MM.1S (cell line): ENCODE results near the gene PLXND1.

Source experiments
- DNase-seq: peaks from one replicate; pipeline ENCODE4 v3.0.0-alpha.2; 2015
- H2AFZ ChIP-seq: fragments of 300-600 bp; sonication (generic); 2 replicates; pipeline ENCODE4 v1.6.0; 2016; ENCODE audit warnings: antibody characterized with exemption, low read length
- H3F3A ChIP-seq: fragments of 300-600 bp; sonication (generic); 2 replicates; pipeline ENCODE4 v1.6.1; 2016; ENCODE audit warnings: mild to moderate bottlenecking, antibody characterized with exemption, low read length, moderate library complexity, mixed read lengths; ENCODE audit not compliant: insufficient read depth
- H3K27ac ChIP-seq: fragments of 300-600 bp; sonication (generic); 2 replicates; pipeline ENCODE4 v1.5.1; 2016; ENCODE audit warnings: mild to moderate bottlenecking, low read length
- H3K27me3 ChIP-seq: fragments of 300-600 bp; sonication (generic); replicated peaks from 2 replicates; pipeline ENCODE4 v1.6.0; 2016; ENCODE audit warnings: low read length; ENCODE audit not compliant: insufficient read depth
- H3K36me3 ChIP-seq: fragments of 300-600 bp; sonication (generic); replicated peaks from 2 replicates; pipeline ENCODE4 v1.6.1; 2016; ENCODE audit warnings: mild to moderate bottlenecking, low read length, mixed read lengths; ENCODE audit not compliant: insufficient read depth
- H3K4me1 ChIP-seq: fragments of 300-600 bp; sonication (generic); 2 replicates; pipeline ENCODE4 v1.6.1; 2016; ENCODE audit warnings: low read length, mixed read lengths
- H3K4me2 ChIP-seq: fragments of 300-600 bp; sonication (generic); 2 replicates; pipeline ENCODE4 v1.6.0; 2016; ENCODE audit warnings: low read depth, low read length
- H3K4me3 ChIP-seq: fragments of 300-600 bp; sonication (generic); 2 replicates; pipeline ENCODE4 v1.5.1; 2016; ENCODE audit warnings: low read length, mixed read lengths
- H3K79me2 ChIP-seq: fragments of 300-600 bp; sonication (generic); 2 replicates; pipeline ENCODE4 v1.6.1; 2016; ENCODE audit warnings: mixed run types, low read length, mixed read lengths
- H3K9ac ChIP-seq: fragments of 300-600 bp; sonication (generic); 2 replicates; pipeline ENCODE4 v1.6.1; 2016; ENCODE audit warnings: low read length, mixed read lengths
- H3K9me2 ChIP-seq: fragments of 300-600 bp; sonication (generic); replicated peaks from 2 replicates; pipeline ENCODE4 v1.6.1; 2016; ENCODE audit warnings: mild to moderate bottlenecking, low read length, mixed read lengths; ENCODE audit not compliant: insufficient read depth
- H3K9me3 ChIP-seq: fragments of 300-600 bp; sonication (generic); replicated peaks from 2 replicates; pipeline ENCODE4 v1.6.1; 2016; ENCODE audit warnings: mild to moderate bottlenecking, low read length, mixed read lengths; ENCODE audit not compliant: insufficient read depth
- H4K20me1 ChIP-seq: fragments of 300-600 bp; sonication (generic); 2 replicates; pipeline ENCODE4 v1.6.1; 2016; ENCODE audit warnings: mild to moderate bottlenecking, low read length, moderate library complexity, mixed read lengths; ENCODE audit not compliant: insufficient read depth
- CTCF ChIP-seq: fragments of 300-600 bp; sonication (generic); IDR thresholded peaks from 2 replicates; pipeline ENCODE4 v1.5.1; 2016; ENCODE audit warnings: antibody characterized with exemption, low read length, mixed read lengths
- EZH2 ChIP-seq: fragments of 300-600 bp; sonication (generic); optimal IDR thresholded peaks from 2 replicates; pipeline ENCODE3; 2017; ENCODE audit warnings: low read depth, mild to moderate bottlenecking, antibody characterized with exemption, low read length, mixed read lengths
- EZH2phosphoT487 ChIP-seq: fragments of 300-600 bp; sonication (generic); IDR thresholded peaks from 2 replicates; pipeline ENCODE4 v1.6.1; 2018; ENCODE audit warnings: antibody characterized with exemption, low read length

Gene PLXND1

GRCh38 chr3:129554356-129555152 lies 51.9 kb downstream of the PLXND1 start:
- H3K27ac ChIP-seq: no peak overlapping the region
- no peaks in the 10 kb centered on the region for H3K9me3 ChIP-seq
- no peak overlapping the region for H3K9ac ChIP-seq
- no peaks in the 10 kb centered on the region for H3K79me2 ChIP-seq
- no peaks in the 10 kb centered on the region for H3K9me2 ChIP-seq
- H3K4me1 ChIP-seq: peaks cover 7% of the 10 kb centered on the region
- no peaks in the 10 kb centered on the region for H3F3A ChIP-seq
- TF ChIP-seq EZH2phosphoT487 (no peak), EZH2 (no peak), CTCF (no peak)
- no peak for DNase-seq
- H3K4me2 ChIP-seq: peak overlapping the region; percentile 11; the same call in 1 of the 2 replicates
- no peak overlapping the region for H2AFZ ChIP-seq
- H4K20me1 ChIP-seq: no peaks in the 10 kb centered on the region
- H3K27me3 ChIP-seq: no peaks in the 10 kb centered on the region
- H3K4me3 ChIP-seq: no peak overlapping the region
- no peaks in the 10 kb centered on the region for H3K36me3 ChIP-seq

- Histone ChIP-seq H3K79me2 (no peaks in the 10 kb centered on the region), H3K9me2 (no peaks in the 10 kb centered on the region), H4K20me1 (no peaks in the 10 kb centered on the region), H3K27ac (no peak overlapping the region), H3K9ac (no peak overlapping the region), H3K9me3 (no peaks in the 10 kb centered on the region), H2AFZ (no peak overlapping the region), H3K27me3 (no peaks in the 10 kb centered on the region), H3K4me2 (peak overlapping the region; percentile 11; the same call in 1 of the 2 replicates), H3F3A (no peaks in the 10 kb centered on the region), H3K4me1 (peaks cover 3% of the 10 kb centered on the region), H3K4me3 (no peak overlapping the region), H3K36me3 (no peaks in the 10 kb centered on the region)
- TF ChIP-seq EZH2: no peak
- no peak for TF ChIP-seq EZH2phosphoT487
- TF ChIP-seq CTCF: no peak
- peak; percentile 28 for DNase-seq
These were observed 52.8 kb downstream of the PLXND1 start for GRCh38 chr3:129553719-129554118.

GRCh38 chr3:129553171-129553570 lies 53.3 kb downstream of the PLXND1 start:
- Histone ChIP-seq H3K79me2 (no peaks in the 10 kb centered on the region), H2AFZ (no peak overlapping the region), H3K9me2 (no peaks in the 10 kb centered on the region), H3F3A (no peaks in the 10 kb centered on the region), H3K4me1 (no peaks in the 10 kb centered on the region), H4K20me1 (no peaks in the 10 kb centered on the region), H3K4me3 (no peak overlapping the region), H3K9ac (no peak overlapping the region), H3K36me3 (no peaks in the 10 kb centered on the region), H3K27ac (no peak overlapping the region), H3K27me3 (no peaks in the 10 kb centered on the region), H3K4me2 (no peak overlapping the region), H3K9me3 (no peaks in the 10 kb centered on the region)
- no peak for DNase-seq
- TF ChIP-seq CTCF (no peak), EZH2 (no peak), EZH2phosphoT487 (no peak)
